GM12878 (cell line): ENCODE data around the gene NCOA4.

Experiments used
- TF ChIP-seq, protein P1 (sequence below): IDR thresholded peaks from 2 replicates; pipeline ENCODE4 v1.6.1; 2012; ENCODE audit warnings: improper control_type of control experiment, low read depth, low read length; ENCODE audit not compliant: insufficient replicate concordance
- TF ChIP-seq, protein P2 (sequence below): IDR thresholded peaks from 2 replicates; pipeline ENCODE4 v1.6.1; 2012; ENCODE audit warnings: mild to moderate bottlenecking, low read depth, low read length

GRCh38 chr10:46033602-46034011 is 3.2 kb upstream of the NCOA4 start:
- TF ChIP-seq, protein P1, sequence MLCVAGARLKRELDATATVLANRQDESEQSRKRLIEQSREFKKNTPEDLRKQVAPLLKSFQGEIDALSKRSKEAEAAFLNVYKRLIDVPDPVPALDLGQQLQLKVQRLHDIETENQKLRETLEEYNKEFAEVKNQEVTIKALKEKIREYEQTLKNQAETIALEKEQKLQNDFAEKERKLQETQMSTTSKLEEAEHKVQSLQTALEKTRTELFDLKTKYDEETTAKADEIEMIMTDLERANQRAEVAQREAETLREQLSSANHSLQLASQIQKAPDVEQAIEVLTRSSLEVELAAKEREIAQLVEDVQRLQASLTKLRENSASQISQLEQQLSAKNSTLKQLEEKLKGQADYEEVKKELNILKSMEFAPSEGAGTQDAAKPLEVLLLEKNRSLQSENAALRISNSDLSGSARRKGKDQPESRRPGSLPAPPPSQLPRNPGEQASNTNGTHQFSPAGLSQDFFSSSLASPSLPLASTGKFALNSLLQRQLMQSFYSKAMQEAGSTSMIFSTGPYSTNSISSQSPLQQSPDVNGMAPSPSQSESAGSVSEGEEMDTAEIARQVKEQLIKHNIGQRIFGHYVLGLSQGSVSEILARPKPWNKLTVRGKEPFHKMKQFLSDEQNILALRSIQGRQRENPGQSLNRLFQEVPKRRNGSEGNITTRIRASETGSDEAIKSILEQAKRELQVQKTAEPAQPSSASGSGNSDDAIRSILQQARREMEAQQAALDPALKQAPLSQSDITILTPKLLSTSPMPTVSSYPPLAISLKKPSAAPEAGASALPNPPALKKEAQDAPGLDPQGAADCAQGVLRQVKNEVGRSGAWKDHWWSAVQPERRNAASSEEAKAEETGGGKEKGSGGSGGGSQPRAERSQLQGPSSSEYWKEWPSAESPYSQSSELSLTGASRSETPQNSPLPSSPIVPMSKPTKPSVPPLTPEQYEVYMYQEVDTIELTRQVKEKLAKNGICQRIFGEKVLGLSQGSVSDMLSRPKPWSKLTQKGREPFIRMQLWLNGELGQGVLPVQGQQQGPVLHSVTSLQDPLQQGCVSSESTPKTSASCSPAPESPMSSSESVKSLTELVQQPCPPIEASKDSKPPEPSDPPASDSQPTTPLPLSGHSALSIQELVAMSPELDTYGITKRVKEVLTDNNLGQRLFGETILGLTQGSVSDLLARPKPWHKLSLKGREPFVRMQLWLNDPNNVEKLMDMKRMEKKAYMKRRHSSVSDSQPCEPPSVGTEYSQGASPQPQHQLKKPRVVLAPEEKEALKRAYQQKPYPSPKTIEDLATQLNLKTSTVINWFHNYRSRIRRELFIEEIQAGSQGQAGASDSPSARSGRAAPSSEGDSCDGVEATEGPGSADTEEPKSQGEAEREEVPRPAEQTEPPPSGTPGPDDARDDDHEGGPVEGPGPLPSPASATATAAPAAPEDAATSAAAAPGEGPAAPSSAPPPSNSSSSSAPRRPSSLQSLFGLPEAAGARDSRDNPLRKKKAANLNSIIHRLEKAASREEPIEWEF, result no peak
- TF ChIP-seq, protein P2, sequence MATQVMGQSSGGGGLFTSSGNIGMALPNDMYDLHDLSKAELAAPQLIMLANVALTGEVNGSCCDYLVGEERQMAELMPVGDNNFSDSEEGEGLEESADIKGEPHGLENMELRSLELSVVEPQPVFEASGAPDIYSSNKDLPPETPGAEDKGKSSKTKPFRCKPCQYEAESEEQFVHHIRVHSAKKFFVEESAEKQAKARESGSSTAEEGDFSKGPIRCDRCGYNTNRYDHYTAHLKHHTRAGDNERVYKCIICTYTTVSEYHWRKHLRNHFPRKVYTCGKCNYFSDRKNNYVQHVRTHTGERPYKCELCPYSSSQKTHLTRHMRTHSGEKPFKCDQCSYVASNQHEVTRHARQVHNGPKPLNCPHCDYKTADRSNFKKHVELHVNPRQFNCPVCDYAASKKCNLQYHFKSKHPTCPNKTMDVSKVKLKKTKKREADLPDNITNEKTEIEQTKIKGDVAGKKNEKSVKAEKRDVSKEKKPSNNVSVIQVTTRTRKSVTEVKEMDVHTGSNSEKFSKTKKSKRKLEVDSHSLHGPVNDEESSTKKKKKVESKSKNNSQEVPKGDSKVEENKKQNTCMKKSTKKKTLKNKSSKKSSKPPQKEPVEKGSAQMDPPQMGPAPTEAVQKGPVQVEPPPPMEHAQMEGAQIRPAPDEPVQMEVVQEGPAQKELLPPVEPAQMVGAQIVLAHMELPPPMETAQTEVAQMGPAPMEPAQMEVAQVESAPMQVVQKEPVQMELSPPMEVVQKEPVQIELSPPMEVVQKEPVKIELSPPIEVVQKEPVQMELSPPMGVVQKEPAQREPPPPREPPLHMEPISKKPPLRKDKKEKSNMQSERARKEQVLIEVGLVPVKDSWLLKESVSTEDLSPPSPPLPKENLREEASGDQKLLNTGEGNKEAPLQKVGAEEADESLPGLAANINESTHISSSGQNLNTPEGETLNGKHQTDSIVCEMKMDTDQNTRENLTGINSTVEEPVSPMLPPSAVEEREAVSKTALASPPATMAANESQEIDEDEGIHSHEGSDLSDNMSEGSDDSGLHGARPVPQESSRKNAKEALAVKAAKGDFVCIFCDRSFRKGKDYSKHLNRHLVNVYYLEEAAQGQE, result no peak
